ENCODE results near the gene GPR171. TPM values are rescaled to one million over a fixed set of nuclear protein-coding genes. Genes with fewer than 3 reads are reported as not detected.

Gene GPR171
- total RNA-seq, 1 donor from 2014 or later, result not detected

GRCh38 chr3:151168269-151169094 lies 34.5 kb downstream of the GPR171 start:
- peak; percentile 97 for TF ChIP-seq CTCF (IDR thresholded peaks at IDR 0.05)
- H3K4me1 Mint-ChIP-seq (ENCODE audit: low read depth), result peaks cover 15% of the 10 kb centered on the region
- no peak for DNase-seq (ENCODE audit: low spot score)
- H3K9me3 Mint-ChIP-seq (ENCODE audit: low read depth), result no peaks in the 10 kb centered on the region
- no peaks in the 10 kb centered on the region for H3K27me3 Mint-ChIP-seq (ENCODE audit: low read depth)
- no peak overlapping the region for H3K27ac Mint-ChIP-seq (ENCODE audit: unreplicated experiment)
- no peak overlapping the region for H3K4me3 Mint-ChIP-seq (ENCODE audit: unreplicated experiment)
- H3K36me3 Mint-ChIP-seq (ENCODE audit: low read depth), result no peaks in the 10 kb centered on the region

GRCh38 chr3:151166161-151166560 lies 36.9 kb downstream of the GPR171 start:
- Mint-ChIP-seq H3K4me3 (ENCODE audit: unreplicated experiment) (no peak overlapping the region), H3K4me1 (ENCODE audit: low read depth) (peaks cover 12% of the 10 kb centered on the region), H3K9me3 (ENCODE audit: low read depth) (no peaks in the 10 kb centered on the region), H3K27ac (ENCODE audit: unreplicated experiment) (no peak overlapping the region), H3K27me3 (ENCODE audit: low read depth) (no peaks in the 10 kb centered on the region), H3K36me3 (ENCODE audit: low read depth) (peaks cover 3% of the 10 kb centered on the region)
- TF ChIP-seq CTCF (IDR thresholded peaks at IDR 0.05), result peak; percentile 55
- no peak for DNase-seq (ENCODE audit: low spot score)

- H3K27ac Mint-ChIP-seq (ENCODE audit: unreplicated experiment), result no peak overlapping the region
- H3K36me3 Mint-ChIP-seq (ENCODE audit: low read depth), result peaks cover 3% of the 10 kb centered on the region
- no peak for DNase-seq (ENCODE audit: low spot score)
- H3K27me3 Mint-ChIP-seq (ENCODE audit: low read depth), result no peaks in the 10 kb centered on the region
- H3K4me3 Mint-ChIP-seq (ENCODE audit: unreplicated experiment), result no peak overlapping the region
- H3K9me3 Mint-ChIP-seq (ENCODE audit: low read depth), result no peaks in the 10 kb centered on the region
- TF ChIP-seq CTCF (IDR thresholded peaks at IDR 0.05), result no peak
- peaks cover 4% of the 10 kb centered on the region for H3K4me1 Mint-ChIP-seq (ENCODE audit: low read depth)
Observed at GRCh38 chr3:151165226-151165625, 37.8 kb downstream of the GPR171 start.

DNA sequence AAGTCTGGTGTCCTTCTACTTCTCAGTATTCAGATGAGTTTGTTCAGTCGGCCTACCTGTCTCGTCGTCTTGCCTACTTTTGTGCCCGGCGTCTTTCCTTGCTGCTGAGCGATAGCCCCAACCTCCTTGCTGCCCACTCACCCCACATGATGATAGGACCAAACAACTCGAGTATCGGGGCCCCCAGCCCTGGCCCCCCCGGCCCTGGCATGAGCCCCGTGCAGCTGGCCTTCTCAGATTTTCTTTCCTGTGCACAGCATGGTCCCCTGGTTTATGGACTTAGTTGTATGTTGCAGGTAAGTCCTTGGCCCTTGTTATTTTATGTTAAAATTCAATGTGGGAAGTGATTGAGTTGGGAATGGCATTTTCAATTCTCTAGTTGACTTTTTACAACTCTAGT lies 43.2 kb downstream of the GPR171 start:
- H3K27ac Mint-ChIP-seq (ENCODE audit: unreplicated experiment), result no peak overlapping the region
- peaks cover 3% of the 10 kb centered on the region for H3K36me3 Mint-ChIP-seq (ENCODE audit: low read depth)
- TF ChIP-seq CTCF (IDR thresholded peaks at IDR 0.05), result no peak
- H3K4me1 Mint-ChIP-seq (ENCODE audit: low read depth), result peaks cover 7% of the 10 kb centered on the region
- no peak overlapping the region for H3K4me3 Mint-ChIP-seq (ENCODE audit: unreplicated experiment)
- H3K9me3 Mint-ChIP-seq (ENCODE audit: low read depth), result no peaks in the 10 kb centered on the region
- H3K27me3 Mint-ChIP-seq (ENCODE audit: low read depth), result no peaks in the 10 kb centered on the region
- DNase-seq (ENCODE audit: low spot score), result no peak

DNA sequence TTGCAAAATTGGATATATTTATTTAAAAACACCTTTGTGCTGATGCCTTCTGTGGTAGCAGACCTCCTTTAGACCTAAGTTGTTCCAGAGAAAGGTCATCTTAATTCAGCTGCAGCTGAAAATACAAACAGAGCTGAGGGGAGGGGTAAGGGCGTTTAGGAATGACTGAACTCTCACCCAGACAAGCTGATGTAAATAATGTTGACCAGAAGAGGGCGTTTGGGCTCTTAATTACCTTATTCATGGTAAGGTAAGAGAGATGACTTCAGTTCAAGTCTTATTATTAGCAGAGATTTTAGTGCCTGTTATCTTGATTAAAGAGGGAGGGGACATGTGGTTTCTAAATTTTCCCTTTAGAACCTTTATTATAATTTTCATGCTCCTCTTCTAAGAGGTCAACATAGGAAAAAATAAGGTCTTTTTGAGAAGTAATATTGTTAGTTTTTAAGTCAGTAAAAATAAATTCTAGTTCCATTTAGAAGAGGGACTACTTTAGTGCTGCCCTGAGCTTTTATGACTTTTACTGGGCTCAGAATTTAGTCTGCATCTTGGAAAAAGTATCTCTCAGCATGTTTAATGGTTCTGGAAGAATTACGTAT lies 46.3 kb downstream of the GPR171 start:
- H3K4me3 Mint-ChIP-seq (ENCODE audit: unreplicated experiment), result no peak overlapping the region
- no peaks in the 10 kb centered on the region for H3K9me3 Mint-ChIP-seq (ENCODE audit: low read depth)
- TF ChIP-seq CTCF (IDR thresholded peaks at IDR 0.05), result peak; percentile 82
- no peaks in the 10 kb centered on the region for H3K27me3 Mint-ChIP-seq (ENCODE audit: low read depth)
- H3K36me3 Mint-ChIP-seq (ENCODE audit: low read depth), result peaks cover 2% of the 10 kb centered on the region
- H3K4me1 Mint-ChIP-seq (ENCODE audit: low read depth), result peaks cover 7% of the 10 kb centered on the region
- no peak for DNase-seq (ENCODE audit: low spot score)
- H3K27ac Mint-ChIP-seq (ENCODE audit: unreplicated experiment), result no peak overlapping the region

Measured in chondrocyte (in vitro differentiated cells).